Ovary (tissue), 9 donors: ENCODE measurements around the gene POLE3. TPM values are rescaled to one million over a fixed set of nuclear protein-coding genes. Genes with fewer than 3 reads are reported as not detected.

Experiments
- DNase-seq, 5 donors: peaks; one replicate each; pipeline ENCODE4 v3.0.0-alpha.2; 2019 to 2020
- H3K27ac ChIP-seq, 2 donors: fragments of 200-600 bp; one replicate each; pipeline versions ENCODE4 v1.5.1 to v1.8.0; 2019 to 2022
- H3K27me3 ChIP-seq: fragments of 200-600 bp; one replicate; pipeline ENCODE4 v1.8.0; 2022
- H3K36me3 ChIP-seq: fragments of 200-600 bp; sonication (generic); one replicate; pipeline ENCODE4 v1.5.1; 2019
- H3K4me1 ChIP-seq: one replicate; pipeline ENCODE4 v1.8.1; 2013; ENCODE audit warnings: mild to moderate bottlenecking, moderate library complexity; ENCODE audit not compliant: insufficient read depth
- H3K4me3 ChIP-seq: fragments of 200-600 bp; sonication (generic); one replicate; pipeline ENCODE4 v1.5.1; 2017
- H3K9me3 ChIP-seq, 2 donors: fragments of 200-600 bp in 1 of 2; sonication (generic) in 1 of 2; one replicate each; pipeline versions ENCODE4 v1.5.1 to v1.8.1; 2013 to 2019; ENCODE audit warnings: mild to moderate bottlenecking in 1 of 2, moderate library complexity in 1 of 2
- EP300 ChIP-seq: sonication (generic); formaldehyde crosslinking; IDR thresholded peaks from one replicate; pipeline ENCODE4 v1.6.1; 2017; ENCODE audit warnings: antibody characterized with exemption
- POLR2A ChIP-seq: fragments of 450-650 bp; IDR thresholded peaks from one replicate; pipeline ENCODE4 v1.6.1; 2017; ENCODE audit warnings: antibody characterized with exemption, mild to moderate bottlenecking, moderate library complexity
- WGBS, 3 donors: extraction: QIAGEN DNeasy Blood & Tissue Kit in 1 of 3; methylation state at CpG; one replicate each; pipeline versions ENCODE4 v1.1.5 to v1.1.7; 2013 to 2017; 5-methylcytosine and 5-hydroxymethylcytosine counted together
- intact Hi-C, 4 donors: fragments of 100-400 bp; cut with DNase I; formaldehyde crosslinking; loops; one replicate each; pipeline versions ENCODE4 v1.11.0 to v1.15.1; 2022 to 2023
- polyA plus RNA-seq, 2 donors: library from polyadenylated mRNA; stranded (reverse); fragments of 200-250 nt in 1 of 2; fragments of 350-450 nt in 1 of 2; fragmentation: Illumina TruSeq in 1 of 2; extraction: RNeasy Lipid Tissue Mini Kit (QIAGEN cat#74804) in 1 of 2; gene quantifications; one replicate each; pipeline ENCODE4 v1.2.3, GENCODE V29; 2013 to 2014
- total RNA-seq, 7 donors: library from RNA; depleted of rRNA in 2 of 7; stranded (reverse); fragments of >200 nt in 2 of 7; fragmentation: NEBNext Ultra II Directional in 3 of 7; extraction: Animal tissue kit (Norgen Biotek cat#: 25700) in 3 of 7; gene quantifications; one replicate each; pipeline versions ENCODE4 v1.1.0 to v1.2.4, GENCODE V29; 2016 to 2023
- TF ChIP-seq, protein P1 (sequence below), 3 donors: fragments of 450-650 bp in 2 of 3; fragments of 200-600 bp in 1 of 3; IDR thresholded peaks; one replicate each; pipeline versions ENCODE4 v1.5.1 to v1.8.0; 2016 to 2022; ENCODE audit warnings: antibody characterized with exemption in 3 of 3, mild to moderate bottlenecking in 1 of 3
- donor health status: DM: no; HTN: no; CAD: no; lungs with moderate emphysema.
- donor health status: DM: no; HTN: no; CAD: no.
- donor health status: Bipolar disorder and iron deficiency.
- donor health status: DM: yes; HTN: yes; CAD: no.
- donor health status: DM: no; HTN: no; CAD: no.
- donor health status: DM: yes; HTN: yes; CAD: no.

Gene POLE3
- total and polyA plus RNA-seq, 9 donors: 12.3 to 53.6 (median 25.9) TPM

DNA sequence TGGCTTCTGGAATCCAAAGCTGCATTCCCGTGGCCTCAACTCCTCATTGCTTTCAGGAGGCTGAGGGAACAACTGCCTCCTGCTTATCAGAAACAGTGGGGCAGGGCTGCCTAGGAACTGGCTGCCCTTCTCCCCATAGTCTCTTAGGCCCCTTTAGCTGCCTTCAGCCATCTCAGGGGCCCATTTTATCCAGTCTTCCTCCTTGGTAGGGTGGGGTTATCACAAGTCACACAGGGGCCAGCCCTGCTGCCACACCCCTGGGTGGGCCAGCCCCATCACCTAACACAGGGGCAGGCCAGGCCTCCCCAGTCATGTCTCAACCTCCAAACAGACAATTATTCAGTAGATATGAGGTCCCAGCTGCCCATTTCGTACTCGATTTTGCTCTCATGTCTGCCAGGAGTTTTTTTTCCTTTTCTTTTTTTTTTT is 13.3 kb downstream of the POLE3 start:
- peaks cover 6% of the 10 kb centered on the region for H3K4me1 ChIP-seq
- H3K4me3 ChIP-seq: no peak overlapping the region
- H3K9me3 ChIP-seq: no peaks in the 10 kb centered on the region
- no peaks in the 10 kb centered on the region for H3K36me3 ChIP-seq
- H3K27ac ChIP-seq: no peak overlapping the region
- TF ChIP-seq POLR2A (no peak), EP300 (no peak)
- TF ChIP-seq, protein P1, sequence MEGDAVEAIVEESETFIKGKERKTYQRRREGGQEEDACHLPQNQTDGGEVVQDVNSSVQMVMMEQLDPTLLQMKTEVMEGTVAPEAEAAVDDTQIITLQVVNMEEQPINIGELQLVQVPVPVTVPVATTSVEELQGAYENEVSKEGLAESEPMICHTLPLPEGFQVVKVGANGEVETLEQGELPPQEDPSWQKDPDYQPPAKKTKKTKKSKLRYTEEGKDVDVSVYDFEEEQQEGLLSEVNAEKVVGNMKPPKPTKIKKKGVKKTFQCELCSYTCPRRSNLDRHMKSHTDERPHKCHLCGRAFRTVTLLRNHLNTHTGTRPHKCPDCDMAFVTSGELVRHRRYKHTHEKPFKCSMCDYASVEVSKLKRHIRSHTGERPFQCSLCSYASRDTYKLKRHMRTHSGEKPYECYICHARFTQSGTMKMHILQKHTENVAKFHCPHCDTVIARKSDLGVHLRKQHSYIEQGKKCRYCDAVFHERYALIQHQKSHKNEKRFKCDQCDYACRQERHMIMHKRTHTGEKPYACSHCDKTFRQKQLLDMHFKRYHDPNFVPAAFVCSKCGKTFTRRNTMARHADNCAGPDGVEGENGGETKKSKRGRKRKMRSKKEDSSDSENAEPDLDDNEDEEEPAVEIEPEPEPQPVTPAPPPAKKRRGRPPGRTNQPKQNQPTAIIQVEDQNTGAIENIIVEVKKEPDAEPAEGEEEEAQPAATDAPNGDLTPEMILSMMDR (IDR thresholded peaks at IDR 0.05): no peak
- intact Hi-C loops: no loop called here
- DNase-seq: no peak
- WGBS, 3 donors: 63 to 80% (median 67%) methylated on average over 3 of the region's 3 CpGs
- no peaks in the 10 kb centered on the region for H3K27me3 ChIP-seq

DNA sequence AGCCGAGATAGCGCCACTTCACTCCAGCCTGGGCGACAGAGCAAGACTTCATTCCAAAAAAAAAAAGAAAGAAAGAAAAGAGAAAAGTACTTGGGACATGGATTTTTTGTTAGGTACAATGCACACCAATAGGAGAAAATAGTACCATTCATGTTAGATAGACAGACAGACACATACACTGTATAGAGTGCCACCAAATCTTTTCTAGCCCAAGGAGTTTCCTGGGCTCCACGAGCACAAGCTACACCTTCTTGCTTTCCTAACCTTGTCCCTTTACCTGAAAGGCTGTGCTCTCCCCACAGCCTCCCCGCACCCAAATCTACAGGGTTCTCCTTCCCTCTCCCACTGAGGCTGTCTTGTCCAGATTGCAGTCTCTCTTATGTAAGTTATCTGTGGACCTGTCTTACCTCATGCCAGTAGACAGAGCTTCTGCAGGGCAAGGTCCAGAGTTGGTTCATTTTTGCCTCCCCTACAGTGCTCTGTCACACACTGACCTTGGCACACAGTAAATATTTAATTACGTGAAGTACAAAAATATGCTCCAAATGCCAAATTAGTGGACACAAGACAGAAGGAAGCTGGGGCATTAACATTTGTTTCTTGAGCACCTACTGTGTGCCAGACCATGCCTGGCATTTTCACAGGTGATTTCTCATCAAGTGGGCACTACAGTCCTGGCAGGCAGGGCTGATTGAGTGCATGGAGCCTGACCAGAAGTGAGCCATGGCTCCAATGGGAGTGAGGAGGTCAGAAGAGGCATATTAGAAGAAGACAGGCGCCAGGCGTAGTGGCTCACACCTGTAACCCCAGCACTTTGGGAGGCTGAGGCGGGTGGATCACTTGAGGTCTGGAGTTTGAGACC is 15.2 kb downstream of the POLE3 start:
- Histone ChIP-seq H3K27ac (no peak overlapping the region), H3K9me3 (no peaks in the 10 kb centered on the region), H3K4me3 (no peak overlapping the region), H3K4me1 (peaks cover 6% of the 10 kb centered on the region), H3K27me3 (no peaks in the 10 kb centered on the region), H3K36me3 (no peaks in the 10 kb centered on the region)
- TF ChIP-seq, protein P1 (IDR thresholded peaks at IDR 0.05): no peak
- no peak for TF ChIP-seq POLR2A
- no peak for TF ChIP-seq EP300
- 94 to 98% (median 96%) methylated on average over 9 of the region's 9 CpGs for WGBS, 3 donors
- intact Hi-C loops: no loop called here
- DNase-seq: peak in 1 of 5 donors; percentile 5

DNA sequence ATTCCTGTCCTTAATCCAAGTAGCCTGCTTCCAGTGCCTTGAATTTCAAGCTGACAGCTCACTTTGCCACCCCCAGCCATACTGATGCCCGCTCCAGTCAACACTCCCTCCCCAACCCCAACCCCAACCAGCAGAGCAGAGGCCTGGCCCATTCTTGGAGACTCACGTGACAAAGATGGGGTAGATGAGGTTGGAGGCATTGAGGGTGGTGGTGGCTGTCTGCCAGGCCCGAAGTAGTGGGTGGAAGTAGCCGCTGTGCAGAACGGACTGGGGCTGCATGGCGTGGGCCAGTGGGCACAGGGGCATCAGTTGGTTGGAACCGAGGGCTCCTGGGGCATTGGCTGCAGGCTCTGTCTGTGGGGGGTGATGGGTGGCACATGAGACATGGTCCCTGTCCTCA is 17.2 kb downstream of the POLE3 start:
- TF ChIP-seq, protein P1 (IDR thresholded peaks at IDR 0.05): no peak
- TF ChIP-seq POLR2A: no peak
- TF ChIP-seq EP300: no peak
- no peak overlapping the region for H3K4me3 ChIP-seq
- H3K4me1 ChIP-seq: peaks cover 2% of the 10 kb centered on the region
- no peak for DNase-seq
- no peaks in the 10 kb centered on the region for H3K27me3 ChIP-seq
- 91 to 94% (median 94%) methylated on average over 7 of the region's 7 CpGs for WGBS, 3 donors
- no peak overlapping the region for H3K27ac ChIP-seq
- intact Hi-C loops: no loop called here
- H3K36me3 ChIP-seq: no peaks in the 10 kb centered on the region
- H3K9me3 ChIP-seq: no peaks in the 10 kb centered on the region

DNA sequence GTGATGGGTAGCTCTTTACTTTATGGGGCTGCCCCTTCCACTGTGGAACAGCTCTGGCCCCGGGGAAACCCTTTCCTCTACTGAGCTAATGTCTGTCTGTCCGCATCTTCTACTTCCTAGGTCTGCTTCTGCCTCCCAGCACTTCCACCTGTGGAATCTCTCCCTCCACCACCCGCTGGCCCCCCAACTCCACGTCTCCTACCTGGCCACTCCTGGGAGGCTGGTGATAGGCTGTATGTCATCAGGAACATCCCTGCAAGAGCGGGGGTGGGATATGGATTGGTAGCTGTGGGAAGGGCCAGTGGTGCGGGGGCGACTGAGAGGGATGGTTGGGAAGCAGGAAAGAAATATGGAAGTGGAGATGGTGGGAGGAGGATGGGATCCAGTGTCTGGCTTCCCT is 18.6 kb downstream of the POLE3 start:
- Histone ChIP-seq H3K27ac (no peak overlapping the region), H3K27me3 (no peaks in the 10 kb centered on the region), H3K4me3 (no peak overlapping the region), H3K9me3 (no peaks in the 10 kb centered on the region), H3K36me3 (no peaks in the 10 kb centered on the region), H3K4me1 (no peaks in the 10 kb centered on the region)
- TF ChIP-seq POLR2A (no peak), EP300 (no peak)
- TF ChIP-seq, protein P1 (IDR thresholded peaks at IDR 0.05): no peak
- whole genome bisulfite sequencing, 3 donors: 89 to 92% (median 89%) methylated on average over 7 of the region's 7 CpGs
- DNase-seq: no peak
- intact Hi-C loops: no loop called here
